HG03432 (cell line): ENCODE measurements around the gene BARHL1.

Source experiments
- ATAC-seq: cut with Tn5 transposase; IDR thresholded peaks from one replicate; pipeline ENCODE4 v1.9.1; 2021; ENCODE audit warnings: mild to moderate bottlenecking, moderate library complexity; ENCODE audit not compliant: unreplicated experiment

BARHL1 gene

GRCh38 chr9:132610661-132611060, 28.3 kb downstream of the BARHL1 start:
- ATAC-seq: no peak

GRCh38 chr9:132614324-132614723, 31.9 kb downstream of the BARHL1 start:
- ATAC-seq: no peak

- ATAC-seq: no peak
Observed at GRCh38 chr9:132615774-132616173, 33.4 kb downstream of the BARHL1 start.

- ATAC-seq: no peak
Observed at GRCh38 chr9:132616725-132617124, 34.3 kb downstream of the BARHL1 start.

- ATAC-seq: no peak
Observed at GRCh38 chr9:132622159-132622558, 39.8 kb downstream of the BARHL1 start.

GRCh38 chr9:132626285-132626684, 43.9 kb downstream of the BARHL1 start:
- ATAC-seq: no peak

- no peak for ATAC-seq
Observed at GRCh38 chr9:132627106-132627505, 44.7 kb downstream of the BARHL1 start.

GRCh38 chr9:132627594-132627993, 45.2 kb downstream of the BARHL1 start:
- ATAC-seq: no peak

- no peak for ATAC-seq
Observed at GRCh38 chr9:132628746-132629145, 46.3 kb downstream of the BARHL1 start.

- ATAC-seq: no peak
Observed at GRCh38 chr9:132630116-132630515, 47.7 kb downstream of the BARHL1 start.

- no peak for ATAC-seq
Observed at GRCh38 chr9:132630811-132631210, 48.4 kb downstream of the BARHL1 start.

GRCh38 chr9:132631280-132631679, 48.9 kb downstream of the BARHL1 start:
- ATAC-seq: no peak

- ATAC-seq: no peak
Observed at GRCh38 chr9:132631685-132632084, 49.3 kb downstream of the BARHL1 start.

- ATAC-seq: no peak
Observed at GRCh38 chr9:132632413-132633129, 50.2 kb downstream of the BARHL1 start.

- ATAC-seq: no peak
Observed at GRCh38 chr9:132634327-132634726, 51.9 kb downstream of the BARHL1 start.

GRCh38 chr9:132637351-132637750, 54.9 kb downstream of the BARHL1 start:
- no peak for ATAC-seq

GRCh38 chr9:132637801-132638200, 55.4 kb downstream of the BARHL1 start:
- ATAC-seq: no peak

GRCh38 chr9:132638240-132638639, 55.8 kb downstream of the BARHL1 start:
- ATAC-seq: no peak

GRCh38 chr9:132639322-132639721, 56.9 kb downstream of the BARHL1 start:
- no peak for ATAC-seq
